Breast epithelium (tissue), 3 donors: ENCODE data around the gene PARP3.

Source experiments
- CTCF ChIP-seq, 3 donors: fragments of 450-650 bp; IDR thresholded peaks; one replicate each; pipeline ENCODE4 v1.5.1; 2016 to 2017; ENCODE audit warnings: antibody characterized with exemption in 3 of 3, mild to moderate bottlenecking in 3 of 3, moderate library complexity in 3 of 3
- POLR2AphosphoS5 ChIP-seq, 3 donors: sonication (generic); formaldehyde crosslinking; IDR thresholded peaks; one replicate each; pipeline ENCODE4 v1.6.1; 2017; ENCODE audit warnings: antibody characterized with exemption in 3 of 3

- TF ChIP-seq POLR2AphosphoS5 (IDR thresholded peaks at IDR 0.05) (no peak), CTCF (IDR thresholded peaks at IDR 0.05) (no peak)
These were observed 45.4 kb upstream of the PARP3 start for GRCh38 chr3:51896607-51897305.
